Germinal center (tissue), 1 donor: ENCODE data around the gene CA11.

Source experiments
- DNase-seq: peaks from one replicate; pipeline ENCODE4 v3.0.0; 2012; ENCODE audit warnings: mixed read lengths, low spot score

Gene CA11

GRCh38 chr19:48628486-48629296 lies 17.3 kb downstream of the CA11 start:
- DNase-seq = no peak

DNA sequence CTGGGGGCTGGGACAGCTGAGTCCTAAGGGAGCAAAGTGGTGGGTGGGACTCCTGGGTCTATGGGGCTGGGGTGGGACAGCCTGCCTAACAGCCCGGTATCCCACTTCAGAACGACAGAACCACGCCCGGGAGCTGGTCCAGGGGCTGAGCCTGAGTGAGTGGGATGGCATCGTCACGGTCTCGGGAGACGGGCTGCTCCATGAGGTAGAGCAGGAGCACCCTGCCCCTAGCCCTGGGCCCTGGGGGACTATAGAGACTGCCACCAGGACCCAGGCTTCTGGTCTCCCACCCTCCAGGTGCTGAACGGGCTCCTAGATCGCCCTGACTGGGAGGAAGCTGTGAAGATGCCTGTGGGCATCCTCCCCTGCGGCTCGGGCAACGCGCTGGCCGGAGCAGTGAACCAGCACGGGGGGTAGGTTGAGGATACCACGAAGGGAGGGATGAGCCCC lies 18.1 kb downstream of the CA11 start:
- no peak for DNase-seq

GRCh38 chr19:48627201-48627864 lies 18.7 kb downstream of the CA11 start:
- DNase-seq = no peak

DNA sequence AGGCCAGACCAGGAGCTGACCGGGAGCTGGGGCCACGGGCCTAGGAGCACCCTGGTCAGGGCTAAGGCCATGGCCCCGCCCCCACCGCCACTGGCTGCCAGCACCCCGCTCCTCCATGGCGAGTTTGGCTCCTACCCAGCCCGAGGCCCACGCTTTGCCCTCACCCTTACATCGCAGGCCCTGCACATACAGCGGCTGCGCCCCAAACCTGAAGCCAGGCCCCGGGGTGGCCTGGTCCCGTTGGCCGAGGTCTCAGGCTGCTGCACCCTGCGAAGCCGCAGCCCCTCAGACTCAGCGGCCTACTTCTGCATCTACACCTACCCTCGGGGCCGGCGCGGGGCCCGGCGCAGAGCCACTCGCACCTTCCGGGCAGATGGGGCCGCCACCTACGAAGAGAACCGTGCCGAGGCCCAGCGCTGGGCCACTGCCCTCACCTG lies 20.1 kb downstream of the CA11 start:
- DNase-seq = no peak

DNA sequence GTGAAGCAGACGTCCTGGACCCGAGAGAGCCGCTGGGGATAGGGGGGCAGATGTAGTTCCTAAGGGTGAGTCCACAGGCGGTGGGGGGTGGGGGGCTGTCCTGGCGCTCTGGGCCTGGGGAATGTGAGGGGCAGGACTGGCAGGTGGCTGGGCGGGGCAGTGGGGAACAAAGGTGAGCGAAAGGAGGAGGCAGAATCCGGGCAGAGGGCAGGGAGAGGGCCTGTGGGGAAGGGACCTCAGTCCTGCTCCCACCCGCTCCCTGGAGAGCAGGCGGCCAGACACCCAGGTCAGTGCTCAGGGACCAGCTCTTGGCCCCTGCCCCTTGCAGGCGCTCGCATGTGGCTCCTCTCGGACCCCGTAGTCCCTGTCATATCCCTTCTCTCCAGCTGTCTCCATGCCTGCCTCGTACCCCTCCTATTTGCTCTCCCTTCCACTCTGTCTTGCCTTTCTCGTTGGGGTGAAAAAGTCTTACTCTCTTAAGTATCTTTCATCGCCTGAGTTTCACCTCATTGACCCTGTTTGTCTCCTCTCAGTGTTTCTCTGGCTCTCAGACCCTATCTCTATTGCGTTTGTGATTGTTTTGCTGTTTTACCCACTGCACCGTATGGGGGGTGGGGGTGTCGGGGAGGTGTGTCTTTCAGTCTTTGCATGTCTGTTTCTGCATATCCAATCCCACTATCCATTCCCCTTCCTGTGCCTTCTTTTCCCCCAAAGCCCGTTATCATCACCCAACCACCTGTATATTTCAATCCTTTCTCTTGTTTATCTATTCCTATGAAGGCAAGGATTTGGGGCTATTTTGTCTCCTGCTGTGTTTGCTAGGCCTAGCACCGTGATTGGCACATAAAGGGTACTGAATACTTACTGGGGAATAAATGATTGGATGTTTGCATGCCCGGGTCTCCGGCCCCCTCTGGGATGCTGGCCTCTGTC lies 20.9 kb downstream of the CA11 start:
- DNase-seq = no peak

- DNase-seq = peak; percentile 93
Observed at GRCh38 chr19:48624067-48624594, 21.9 kb downstream of the CA11 start.

DNA sequence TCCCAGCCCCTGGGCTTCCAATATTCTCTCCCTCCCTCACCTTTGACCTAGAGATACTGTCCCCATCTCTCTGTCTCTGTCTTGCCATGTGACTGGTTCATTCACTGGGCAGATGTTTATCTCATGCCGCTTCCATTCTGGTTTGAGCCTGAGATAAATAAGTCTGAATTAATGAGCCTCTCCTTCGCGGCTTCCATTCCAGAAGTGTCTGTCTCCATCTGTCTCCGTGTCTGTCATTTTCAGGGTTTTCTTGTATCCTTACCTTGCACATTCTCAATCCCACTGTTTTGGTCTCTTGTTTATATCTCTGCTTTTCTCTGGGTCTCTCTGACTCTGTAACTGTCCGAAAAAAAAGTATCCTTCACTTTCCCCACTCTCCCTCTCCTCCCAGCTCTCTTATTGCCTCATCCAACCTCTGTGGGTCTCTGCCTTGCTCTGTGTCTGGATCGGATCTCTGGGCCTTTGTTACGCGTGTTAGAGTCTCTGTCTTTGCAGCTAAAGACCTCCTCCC lies 22.4 kb downstream of the CA11 start:
- DNase-seq = no peak

DNA sequence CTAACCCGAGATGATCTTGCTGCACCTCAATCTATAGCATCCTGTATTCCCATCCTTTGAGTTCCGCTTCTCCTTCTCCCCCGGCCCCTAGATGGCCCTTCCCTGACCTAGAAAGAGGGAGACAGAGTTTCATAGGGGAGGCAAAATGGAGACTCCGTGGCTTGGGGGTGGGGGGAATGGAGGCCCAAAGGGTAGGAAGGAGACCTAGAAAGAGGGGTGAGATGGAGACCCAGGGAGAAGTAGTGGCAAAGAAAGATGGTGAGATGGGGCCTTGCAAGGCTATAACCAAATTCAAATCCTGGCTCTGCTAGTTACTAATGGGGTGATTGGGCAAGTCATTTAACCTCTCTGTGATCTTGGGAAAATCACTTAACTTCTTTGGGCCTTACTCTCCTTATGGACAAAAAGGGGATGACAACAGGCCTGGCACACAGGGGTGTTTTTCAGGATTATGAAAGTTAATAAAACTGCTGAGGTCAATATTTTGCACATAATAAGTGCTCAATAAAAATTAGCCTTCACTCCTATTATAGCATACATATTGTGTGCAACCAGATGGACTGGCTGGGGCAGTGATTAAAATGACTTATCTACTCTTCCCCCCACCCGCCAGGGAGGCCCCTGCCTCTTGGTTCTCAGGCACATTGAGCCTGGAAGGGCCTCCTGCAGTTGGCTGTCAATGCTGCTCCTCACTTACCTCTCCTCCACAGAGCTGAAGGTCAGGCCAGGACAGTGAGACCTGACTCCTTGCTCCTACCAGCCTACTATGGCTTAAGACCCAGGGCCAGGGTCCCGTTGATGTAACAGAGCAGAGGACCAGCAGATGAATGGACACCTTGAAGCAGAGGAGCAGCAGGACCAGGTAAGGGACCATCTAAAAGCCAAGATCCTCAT lies 26.0 kb downstream of the CA11 start:
- DNase-seq = no peak

DNA sequence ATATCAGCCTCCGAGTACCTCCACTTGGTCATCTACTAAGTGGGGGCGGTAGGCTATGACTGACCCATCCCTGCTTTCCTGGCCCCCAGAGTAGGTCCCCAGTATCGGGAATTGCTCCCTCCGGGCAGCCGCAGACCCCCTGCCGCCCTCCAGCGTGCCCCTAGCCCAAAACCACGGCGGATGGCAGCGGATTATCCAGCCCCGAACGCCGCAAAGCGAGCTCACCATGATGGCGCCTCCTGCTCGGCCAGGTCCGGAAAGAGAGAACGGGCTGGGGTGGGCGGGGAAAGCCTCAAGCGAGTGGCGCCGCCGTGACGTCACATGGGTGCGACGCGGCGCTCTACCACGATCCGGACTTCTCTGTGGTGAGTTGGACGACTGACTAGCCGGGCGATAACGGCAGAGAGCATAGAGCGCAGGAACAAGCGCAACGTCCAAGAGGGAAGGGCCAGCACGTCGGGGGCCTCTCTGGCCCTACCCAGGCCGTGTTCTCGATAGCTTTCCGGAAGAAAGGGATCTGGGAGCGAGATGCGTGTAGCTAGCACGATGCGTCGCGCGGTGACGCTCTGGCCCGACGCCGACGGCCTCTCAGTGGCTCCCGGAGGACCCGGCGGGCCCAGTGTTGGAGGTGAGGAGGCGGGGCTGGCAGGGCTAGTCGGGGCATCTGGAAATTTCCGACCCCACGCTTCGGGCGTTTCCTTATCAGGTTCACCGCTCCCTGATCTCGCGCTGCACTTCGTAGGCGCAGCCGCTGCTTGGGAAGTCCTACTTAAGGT lies 26.9 kb downstream of the CA11 start, which contains the start of the genes RPL18 and SPHK2:
RPL18 (minus strand) TSS at position 263 of the 776 bp plus-strand sequence; CDS start at position 228, 35 bp downstream.
SPHK2 (plus strand) TSS at position 591 of the 776 bp plus-strand sequence. CDS start 1,009 bp downstream, outside the sequence.
- DNase-seq = peak; percentile 97

GRCh38 chr19:48618278-48618915 lies 27.6 kb downstream of the CA11 start:
- no peak for DNase-seq

- DNase-seq = no peak
Observed at GRCh38 chr19:48617146-48617937, 28.6 kb downstream of the CA11 start.

DNA sequence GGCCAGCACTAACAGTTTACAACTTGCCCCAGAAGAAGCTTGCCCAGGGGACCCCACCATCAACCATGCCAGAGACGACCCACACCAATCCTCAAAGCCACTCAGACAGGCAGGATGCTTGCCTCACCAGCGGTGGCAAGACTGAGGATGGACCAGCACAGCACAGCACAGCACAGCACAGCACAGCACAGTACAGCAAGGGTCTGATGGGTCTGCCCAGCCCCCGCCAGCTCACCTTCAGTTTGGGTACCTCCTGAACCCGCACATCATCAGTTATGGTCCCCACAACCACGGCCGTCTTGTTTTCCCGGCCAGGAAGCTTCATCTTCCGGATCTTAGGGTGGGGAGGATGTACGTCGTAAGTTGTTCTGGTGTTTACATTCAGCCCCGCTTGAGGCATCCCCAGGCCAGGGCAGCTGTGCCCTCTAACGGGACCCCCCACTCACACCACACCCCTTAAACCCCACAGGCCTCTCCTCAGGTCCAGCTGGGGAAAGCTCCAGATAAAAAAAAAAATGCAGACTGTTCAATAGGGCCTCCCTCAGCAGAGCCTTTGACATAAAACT lies 29.4 kb downstream of the CA11 start:
- no peak for DNase-seq

- no peak for DNase-seq
Observed at GRCh38 chr19:48616041-48616436, 29.9 kb downstream of the CA11 start.

- no peak for DNase-seq
Observed at GRCh38 chr19:48615231-48616040, 30.6 kb downstream of the CA11 start.

DNA sequence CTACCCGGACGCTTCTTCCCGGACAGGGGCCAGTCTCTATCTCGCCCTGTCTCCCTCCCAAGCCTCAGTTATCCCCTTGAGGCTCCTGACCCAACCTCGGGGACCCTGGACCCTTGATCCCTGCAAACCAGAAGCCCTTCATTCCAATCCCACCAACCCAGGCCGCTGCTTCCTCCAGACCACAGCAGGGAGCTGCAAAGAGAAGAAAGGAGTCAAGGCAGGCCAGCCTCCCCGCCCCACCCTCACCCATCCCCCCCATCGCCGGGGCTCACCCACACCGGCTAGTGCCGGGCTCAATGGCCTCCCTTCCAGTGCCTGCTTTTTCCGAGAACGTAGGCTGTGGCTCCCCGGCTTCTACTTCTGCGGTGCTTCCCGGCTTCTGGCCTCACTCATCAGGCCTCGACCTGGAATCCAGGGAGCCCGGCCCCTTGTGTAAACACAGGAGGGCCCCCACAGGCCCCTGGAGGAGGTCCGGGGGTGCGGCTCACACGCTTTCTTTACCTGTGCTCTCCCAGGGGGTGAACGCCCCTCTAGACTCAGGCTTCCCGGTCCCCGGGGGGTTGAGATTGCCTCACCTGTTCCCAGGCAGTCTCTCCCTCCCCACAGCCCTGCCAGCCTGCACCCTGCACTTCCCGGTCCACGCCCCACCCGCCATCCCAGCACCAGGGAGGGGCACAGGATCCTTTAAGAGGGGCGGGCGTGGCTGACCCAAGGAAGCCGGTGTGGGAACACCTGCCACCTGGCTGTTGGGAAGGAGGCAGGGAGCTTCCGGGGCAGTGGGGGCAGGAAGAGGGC lies 31.4 kb downstream of the CA11 start, which contains the start of gene FAM83E:
FAM83E (minus strand) TSS at position 641 of the 795 bp plus-strand sequence. CDS start 1,704 bp downstream, outside the sequence.
- DNase-seq = no peak

- DNase-seq = no peak
Observed at GRCh38 chr19:48613852-48614435, 32.0 kb downstream of the CA11 start.
